ENCODE data around the gene CATSPER4.

The CATSPER4 gene

DNA sequence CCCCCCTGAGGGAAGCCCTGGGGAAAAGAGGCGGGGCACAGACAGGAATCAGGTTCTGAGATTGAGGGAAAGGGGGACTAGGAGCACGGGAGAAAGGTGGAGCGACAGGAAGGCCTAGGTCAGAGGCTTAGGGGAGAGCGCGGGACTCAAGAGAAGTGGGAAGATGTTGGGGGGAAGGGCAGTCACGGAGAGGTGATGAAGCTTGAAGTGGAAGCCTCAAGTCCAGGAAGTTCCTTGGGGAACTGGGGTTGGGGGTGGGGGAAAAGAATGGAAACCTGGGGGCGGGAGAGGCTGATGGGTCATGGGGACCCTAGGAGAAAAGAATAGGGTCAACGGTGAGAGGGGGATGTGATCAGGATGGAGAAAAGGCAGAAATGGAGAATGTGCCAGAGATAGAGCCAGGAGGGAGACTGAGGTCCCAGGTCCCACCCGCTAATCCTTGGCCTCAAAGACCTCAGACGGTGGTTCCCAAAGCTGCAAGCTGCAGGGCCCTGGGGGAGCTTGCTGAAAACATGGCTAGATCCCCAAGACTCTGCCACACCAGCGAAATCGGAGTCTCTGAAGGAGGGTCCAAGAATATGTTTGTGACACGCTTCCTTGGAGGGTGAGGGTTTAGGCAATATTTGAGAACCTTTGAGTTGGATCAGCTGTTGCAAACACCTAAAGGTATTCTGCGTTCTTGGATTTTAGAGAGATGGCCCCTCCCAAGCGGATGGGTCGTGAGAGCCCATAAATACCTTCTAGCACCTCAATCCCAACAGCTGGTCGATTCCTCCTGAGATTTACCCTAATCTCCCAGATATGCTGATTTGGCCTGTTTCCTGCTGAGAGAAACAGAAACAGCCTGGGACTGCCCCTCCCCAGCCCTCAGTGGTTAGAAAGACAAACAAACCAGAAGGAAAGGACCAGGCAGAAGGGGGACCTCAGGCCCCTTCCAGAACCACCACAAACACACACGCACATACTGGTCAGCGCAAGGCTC, 25.2 kb upstream of the CATSPER4 start:
- no peak for DNase-seq (ENCODE audit: low read depth)

DNA sequence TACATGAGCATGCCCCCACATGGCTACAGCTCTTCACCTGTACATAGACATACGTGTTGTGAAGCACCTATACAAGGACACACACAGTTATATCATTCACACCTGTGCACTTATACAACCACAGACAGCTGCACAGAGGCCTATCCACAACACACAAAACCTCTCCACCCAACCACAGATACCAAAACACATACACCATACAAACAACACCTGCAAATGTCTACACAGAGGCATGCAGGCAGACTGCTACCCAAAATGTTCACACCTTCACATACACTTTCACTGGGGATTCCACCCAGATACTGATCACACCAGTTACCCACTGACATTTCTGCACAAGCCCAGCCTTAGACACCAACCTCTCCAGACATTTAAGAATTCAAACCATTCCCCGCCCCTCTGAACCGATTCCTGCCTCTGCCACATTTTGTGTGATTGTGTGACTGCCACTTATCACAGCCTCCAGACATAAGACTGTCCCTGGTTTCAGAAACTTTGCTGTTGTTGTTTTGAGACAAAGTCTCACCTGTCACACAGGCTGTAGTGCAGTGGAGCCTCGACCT, 23.6 kb upstream of the CATSPER4 start:
- no peak for DNase-seq (ENCODE audit: low read depth)

DNA sequence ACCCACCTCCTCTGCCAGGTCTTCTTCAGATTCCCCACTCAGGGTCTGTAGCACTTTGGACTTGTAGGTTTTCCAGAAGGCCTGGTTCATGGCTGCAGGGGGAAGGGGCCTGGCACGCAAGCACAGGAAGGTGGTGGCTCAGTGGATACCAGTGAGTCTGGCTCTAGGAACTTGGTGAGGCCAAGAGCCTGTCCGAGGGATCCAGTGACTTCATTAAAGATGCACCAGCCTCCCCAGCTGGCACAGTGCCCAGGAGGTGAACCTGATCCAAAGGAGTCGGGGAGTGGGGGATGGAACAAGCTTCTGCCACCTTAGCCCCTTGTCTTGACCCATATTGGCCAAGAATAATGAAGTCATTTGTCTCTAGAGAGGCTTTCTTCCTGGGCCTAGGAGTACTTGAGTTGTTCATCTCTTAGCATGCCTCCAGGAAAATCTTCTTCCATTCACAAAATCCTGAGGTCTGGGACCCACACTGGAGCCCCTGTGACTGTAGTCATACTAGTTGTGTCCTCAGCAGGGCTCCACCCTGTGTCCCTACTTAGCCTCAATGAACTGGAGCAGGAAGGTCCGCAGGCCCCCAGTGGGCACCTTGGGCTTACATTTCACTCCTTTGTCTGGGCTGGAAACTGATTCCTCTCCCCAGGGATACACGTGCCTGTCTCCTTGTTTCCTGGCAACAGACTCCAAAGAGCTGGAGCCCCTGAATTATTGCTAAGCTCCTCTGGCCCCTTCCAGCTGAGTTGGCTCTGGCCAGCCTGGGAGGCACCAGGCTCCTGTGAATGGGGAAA, 21.8 kb upstream of the CATSPER4 start, which contains the start of gene C1orf232:
Gene C1orf232 (minus strand): TSS at position 554 of the 788 bp plus-strand sequence. CDS start 464 bp downstream, at position 90.
- no peak for DNase-seq (ENCODE audit: low read depth)

DNA sequence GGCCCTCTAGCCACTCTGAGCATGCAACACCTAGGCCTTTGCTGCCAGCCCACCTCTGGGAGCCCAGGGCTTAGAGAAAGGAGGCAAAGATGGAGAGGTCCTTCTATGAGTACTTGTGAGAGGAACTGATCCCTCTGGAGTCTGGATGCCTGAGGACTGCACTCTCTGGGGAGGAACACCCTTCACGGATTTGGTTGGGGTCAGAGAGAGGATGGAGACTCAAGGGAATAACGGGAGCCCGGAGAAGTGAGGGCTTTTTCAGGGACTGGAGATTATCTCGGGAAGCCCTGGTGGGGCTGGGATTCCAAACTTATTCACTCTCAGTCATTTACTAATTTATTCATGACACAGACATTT, 21.2 kb upstream of the CATSPER4 start:
- DNase-seq (ENCODE audit: low read depth): no peak

DNA sequence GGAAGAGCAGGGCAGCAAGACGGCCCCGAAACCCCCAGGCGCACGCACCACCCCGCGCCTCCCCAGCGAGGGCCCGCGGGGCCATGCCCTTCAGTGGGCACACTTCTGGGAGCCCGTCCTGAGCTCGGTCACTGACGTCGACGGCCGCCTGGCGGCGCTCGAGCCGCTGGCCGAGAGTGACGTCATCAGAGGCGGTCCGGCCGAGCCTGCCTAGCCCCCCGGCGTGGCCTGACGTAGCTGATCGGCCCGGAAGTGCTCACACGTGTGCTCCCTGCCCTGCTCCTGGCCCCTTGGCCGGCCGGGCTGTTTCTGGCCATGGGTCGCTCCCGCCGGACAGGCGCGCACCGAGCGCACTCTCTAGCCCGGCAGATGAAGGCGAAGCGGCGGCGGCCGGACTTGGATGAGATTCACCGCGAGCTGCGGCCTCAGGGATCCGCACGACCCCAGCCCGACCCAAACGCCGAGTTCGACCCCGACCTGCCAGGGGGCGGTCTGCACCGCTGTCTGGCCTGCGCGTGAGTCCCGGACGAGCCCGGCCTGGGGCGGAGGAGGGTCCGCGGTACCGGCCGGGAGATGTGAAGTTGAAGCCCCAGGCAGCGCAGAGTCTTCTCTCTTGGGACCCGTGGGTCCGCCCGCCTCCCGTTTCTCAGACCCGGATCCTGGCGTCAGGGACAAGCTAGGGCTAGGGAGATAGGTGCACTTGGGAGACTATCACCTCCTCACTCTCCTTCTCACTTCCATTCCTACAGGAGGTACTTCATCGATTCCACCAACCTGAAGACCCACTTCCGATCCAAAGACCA, 20.5 kb upstream of the CATSPER4 start, which contains the start of gene ZNF593:
Gene ZNF593 (plus strand): TSS at position 240 of the 803 bp plus-strand sequence. CDS start 76 bp downstream, at position 316.
- DNase-seq (ENCODE audit: low read depth): peak; percentile 39

DNA sequence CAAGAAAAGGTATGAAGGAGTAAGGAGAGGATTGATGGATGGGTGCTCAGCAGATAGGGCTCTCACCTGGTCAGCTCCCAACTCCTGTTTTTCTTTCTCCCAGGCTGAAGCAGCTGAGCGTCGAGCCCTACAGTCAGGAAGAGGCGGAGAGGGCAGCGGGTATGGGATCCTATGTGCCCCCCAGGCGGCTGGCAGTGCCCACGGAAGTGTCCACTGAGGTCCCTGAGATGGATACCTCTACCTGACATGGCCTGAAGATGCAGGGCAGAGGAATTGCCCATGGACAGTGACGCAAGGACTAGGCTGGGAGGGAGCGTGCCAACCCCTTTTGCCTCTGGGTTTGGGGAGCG, 20.0 kb upstream of the CATSPER4 start:
- no peak for DNase-seq (ENCODE audit: low read depth)

DNA sequence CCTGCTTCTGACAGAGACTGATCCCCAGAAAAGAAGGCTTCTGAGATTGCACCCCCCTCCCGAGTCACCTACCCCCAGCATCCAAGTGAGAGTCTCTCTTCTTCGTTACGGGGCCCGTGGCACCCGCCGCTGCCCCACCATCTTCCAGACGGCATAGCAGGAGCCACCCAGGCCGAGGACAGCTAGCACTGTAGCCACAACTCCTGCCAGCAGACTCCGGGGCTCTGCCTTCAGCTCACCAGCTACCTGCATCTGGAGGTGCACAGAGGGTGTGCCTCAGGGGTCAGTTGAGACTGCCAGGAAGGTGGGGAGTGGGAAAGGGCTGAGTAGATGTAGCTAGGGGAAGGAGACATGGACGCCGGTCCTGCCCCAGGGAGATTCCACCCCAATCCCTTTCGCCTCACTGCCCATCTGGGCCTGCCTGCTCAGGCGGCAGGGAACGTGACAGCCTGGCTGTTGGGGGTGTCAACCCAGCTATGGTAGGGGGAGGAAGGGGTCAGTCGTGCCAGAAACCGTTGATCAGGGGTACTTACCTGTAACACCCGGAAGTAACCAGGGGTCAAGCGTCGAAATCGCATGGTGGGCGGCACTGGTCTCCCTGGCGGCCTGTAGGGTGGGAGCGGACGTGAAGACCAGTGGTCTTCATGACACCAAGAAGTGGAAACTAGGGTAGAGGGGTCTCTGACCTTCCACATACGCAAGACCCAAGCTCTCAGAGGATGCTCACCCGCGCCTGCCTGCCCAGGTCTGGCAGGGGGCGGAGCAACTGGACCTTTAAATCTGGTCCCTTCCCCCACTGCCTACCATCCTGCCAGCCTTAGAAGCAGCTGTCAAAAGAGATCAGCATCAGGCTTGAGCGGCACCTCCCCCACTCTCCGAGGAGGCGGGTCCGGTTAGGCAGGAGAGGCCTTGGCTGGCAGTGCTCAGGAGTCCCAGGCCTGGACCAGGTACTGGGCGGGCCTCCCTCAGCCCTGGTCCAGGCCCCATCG, 19.0 kb upstream of the CATSPER4 start, which contains the start of gene ZNF593OS:
Gene ZNF593OS (minus strand): TSS at position 749 of the 989 bp plus-strand sequence. CDS start 171 bp downstream, at position 578.
- DNase-seq (ENCODE audit: low read depth): no peak

DNA sequence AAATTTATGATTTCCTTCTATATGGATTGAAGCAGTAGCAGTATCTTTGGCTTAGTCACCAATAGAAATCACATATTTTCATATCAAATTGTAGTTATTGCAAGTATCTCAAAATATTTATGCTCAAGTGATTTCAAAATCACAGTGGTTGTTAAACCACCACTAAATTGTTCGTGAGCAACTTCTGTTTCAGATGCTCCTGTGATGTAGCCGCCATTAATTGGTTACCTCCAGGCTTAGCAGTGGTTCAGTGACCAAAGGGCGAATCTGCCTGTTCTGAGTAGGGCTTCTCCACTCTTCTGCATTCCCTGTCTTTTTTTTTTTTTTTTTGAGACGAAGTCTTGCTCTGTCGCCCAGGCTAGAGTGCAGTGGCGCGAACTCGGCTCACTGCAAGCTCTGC, 15.1 kb upstream of the CATSPER4 start:
- DNase-seq (ENCODE audit: low read depth): no peak

DNA sequence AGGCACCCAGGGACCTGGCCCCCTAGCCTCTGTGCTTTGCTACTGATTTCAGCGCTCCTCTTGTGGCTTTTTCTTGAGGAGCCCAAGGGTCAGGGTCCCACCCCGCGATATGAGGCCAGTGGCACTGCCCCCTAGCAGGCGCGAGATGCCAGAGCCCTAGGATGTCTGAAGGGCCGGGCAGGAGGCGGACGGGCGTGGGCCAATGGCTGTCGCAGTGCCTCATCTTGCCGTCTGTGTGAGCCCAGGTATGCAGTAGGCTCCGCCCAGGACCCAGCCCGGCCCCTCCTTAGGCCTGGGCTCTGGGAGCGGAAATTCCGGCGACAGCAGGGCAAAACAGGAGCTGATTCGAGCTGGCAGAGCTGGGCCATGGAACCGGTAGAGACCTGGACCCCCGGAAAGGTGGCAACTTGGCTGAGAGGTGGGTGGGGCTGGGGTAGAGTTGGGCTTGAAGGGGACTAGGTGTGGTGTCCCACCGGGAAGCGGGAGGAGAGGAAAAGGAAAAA, 13.2 kb upstream of the CATSPER4 start, which contains the start of gene CNKSR1:
Gene CNKSR1 (plus strand): TSS at position 310 of the 503 bp plus-strand sequence. CDS start 57 bp downstream, at position 367.
- no peak for DNase-seq (ENCODE audit: low read depth)

DNA sequence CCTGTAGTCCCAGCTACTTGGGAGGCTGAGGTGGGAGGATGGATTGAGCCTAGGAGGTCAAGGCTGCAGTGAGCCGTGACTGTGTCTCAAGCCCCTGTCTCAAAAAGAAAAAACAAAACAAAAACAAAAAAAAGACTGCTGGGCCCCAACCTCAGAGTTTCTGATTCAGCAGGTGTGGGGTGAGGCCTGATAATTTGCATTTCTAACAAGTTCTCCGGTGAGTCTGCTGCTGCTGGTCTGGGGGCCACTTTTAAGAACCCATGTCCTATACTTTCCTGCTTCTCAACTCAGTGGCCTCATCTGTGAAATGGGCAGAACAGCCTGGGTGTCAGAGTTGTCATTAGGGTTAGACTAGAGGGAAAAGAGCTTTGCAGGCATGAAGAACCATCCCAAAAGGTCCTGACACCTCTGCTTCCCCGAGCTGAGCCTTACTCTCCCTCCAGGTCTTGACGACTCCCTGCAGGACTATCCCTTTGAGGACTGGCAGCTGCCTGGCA, 10.3 kb upstream of the CATSPER4 start:
- no peak for DNase-seq (ENCODE audit: low read depth)

DNA sequence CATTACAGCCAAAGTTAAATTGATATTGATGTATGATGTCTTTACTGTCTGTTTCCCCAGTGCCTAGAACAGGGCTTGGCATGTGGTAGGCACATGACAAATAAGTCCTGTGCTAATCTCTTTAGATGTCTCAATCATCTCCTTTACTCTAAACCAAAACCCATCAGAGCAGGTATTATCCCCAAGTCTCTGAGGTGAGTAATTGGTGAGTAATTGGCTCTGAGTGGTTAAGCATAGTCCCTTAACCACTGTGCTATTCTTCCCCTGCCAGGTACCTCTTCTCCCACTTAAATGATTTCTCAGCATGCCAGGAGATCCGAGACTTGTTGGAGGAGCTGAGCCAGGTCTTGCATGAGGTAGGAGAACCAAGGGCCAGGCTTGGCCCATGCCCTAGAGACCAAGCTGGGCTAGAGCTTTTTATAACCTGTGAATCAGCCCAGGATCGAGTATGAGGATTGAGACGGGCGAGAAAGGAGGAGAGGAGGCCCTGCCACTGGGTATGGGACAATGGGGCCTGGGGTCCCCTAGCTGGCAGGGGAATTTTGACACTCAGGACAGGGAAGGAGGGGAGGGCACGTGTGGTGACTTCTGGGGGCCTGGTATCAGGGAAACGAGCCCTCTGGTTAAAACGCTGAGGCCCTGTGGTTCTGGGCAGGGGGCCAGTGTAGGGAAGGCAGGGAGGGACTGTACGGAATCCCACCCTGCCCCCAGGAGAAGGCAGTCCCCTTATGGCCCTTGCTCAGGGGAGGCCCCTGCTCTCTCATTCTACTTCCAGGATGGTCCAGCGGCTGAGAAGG, 8.6 kb upstream of the CATSPER4 start:
- DNase-seq (ENCODE audit: low read depth): no peak

DNA sequence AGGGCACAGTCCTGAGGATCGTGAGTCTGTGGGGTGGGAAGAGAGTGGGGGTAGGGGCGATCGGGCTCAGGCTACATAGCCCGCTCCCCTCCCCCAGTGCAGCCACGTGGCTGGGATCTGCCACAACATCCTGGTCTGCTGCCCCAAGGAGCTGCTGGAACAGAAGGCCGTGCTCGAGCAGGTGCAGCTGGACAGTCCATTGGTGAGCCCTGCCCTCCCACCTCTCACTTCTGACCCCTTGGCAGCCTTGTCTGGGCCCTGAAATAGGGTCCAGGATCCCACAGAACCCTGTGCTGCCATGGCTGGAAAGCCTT, 8.1 kb upstream of the CATSPER4 start:
- DNase-seq (ENCODE audit: low read depth): no peak

DNA sequence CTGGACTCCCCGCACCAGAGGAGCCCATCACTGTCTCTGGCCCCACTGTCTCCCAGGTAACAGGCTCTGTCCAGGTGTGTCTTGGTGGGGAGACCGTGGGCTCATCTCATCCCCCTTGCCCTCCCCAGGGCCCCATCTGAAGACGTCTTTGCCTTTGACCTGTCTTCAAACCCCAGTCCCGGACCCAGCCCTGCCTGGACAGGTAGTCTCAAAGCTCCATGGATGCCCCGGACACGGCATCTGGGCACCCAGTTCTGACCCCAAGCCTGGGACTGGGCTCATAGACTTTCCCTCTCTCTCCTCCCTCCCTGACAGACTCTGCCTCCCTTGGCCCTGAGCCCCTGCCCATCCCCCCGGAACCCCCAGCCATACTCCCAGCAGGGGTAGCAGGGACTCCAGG, 6.3 kb upstream of the CATSPER4 start:
- DNase-seq (ENCODE audit: low read depth): no peak

DNA sequence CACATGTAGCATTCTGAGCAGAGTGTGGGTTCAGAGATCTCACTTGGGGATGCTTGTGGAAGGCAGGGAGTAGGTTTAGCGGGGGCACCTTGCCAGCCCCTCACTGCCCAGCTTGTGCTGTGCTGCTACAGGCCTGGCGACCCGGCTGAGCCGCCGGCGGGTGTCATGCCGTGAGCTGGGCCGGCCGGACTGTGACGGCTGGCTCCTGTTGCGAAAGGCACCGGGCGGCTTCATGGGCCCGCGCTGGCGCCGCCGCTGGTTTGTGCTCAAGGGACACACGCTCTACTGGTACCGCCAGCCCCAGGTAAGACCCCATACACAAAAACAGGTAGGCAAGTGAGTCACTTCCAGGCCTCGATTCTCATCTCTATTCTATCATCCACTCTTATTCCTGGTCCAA, 5.5 kb upstream of the CATSPER4 start:
- no peak for DNase-seq (ENCODE audit: low read depth)

DNA sequence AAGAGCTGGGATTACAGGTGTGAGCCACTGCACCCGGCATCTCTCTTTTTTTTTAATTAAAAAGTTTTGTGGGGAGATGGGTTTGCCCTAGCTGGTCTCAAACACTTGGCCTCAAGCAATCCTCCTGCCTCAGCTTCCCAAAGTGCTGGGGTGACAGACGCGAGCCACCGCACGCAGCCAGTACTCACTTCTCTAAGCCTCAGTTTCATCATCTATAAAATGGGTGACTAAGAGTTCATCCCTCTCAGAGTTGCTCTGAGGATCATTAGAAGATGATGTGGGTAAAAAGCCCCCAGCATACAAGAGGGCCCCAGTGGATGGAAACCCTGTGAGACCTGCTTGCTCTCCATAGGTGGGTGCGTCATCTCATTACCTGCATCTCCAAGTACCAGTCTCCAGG, 2.5 kb upstream of the CATSPER4 start:
- no peak for DNase-seq (ENCODE audit: low read depth)

DNA sequence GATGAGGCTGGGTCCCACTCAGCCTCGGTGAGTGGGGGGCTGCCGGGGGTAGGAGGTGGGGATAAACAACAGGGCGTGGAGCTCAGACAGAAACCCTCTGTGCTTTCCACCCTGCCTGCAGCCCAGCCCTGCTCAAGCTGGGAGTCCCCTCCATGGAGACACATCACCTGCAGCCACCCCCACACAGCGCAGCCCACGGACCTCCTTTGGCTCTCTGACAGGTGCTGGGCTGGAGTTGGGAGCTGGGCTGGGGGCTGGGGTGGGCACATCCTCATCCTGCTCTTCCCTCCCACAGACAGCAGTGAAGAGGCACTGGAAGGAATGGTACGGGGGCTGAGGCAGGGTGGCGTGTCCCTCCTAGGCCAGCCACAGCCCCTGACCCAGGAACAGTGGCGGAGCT, 1.9 kb upstream of the CATSPER4 start:
- no peak for DNase-seq (ENCODE audit: low read depth)

DNA sequence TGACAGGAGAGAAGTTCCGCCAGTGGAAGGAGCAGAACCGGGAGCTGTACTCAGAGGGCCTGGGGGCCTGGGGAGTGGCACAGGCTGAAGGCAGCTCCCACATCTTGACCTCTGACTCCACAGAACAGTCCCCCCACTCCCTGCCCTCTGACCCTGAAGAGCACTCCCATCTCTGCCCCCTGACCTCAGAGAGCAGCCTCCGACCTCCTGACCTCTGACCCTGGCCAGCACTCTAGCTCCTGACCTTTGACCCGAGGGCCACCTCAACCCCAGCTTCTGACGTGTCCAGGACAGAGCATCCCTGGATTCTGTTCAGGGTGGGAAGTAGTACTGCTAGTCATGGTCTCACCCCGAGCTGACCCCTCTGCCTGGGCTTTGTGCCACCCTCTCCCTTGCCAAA, 1.1 kb upstream of the CATSPER4 start:
- DNase-seq (ENCODE audit: low read depth): no peak

DNA sequence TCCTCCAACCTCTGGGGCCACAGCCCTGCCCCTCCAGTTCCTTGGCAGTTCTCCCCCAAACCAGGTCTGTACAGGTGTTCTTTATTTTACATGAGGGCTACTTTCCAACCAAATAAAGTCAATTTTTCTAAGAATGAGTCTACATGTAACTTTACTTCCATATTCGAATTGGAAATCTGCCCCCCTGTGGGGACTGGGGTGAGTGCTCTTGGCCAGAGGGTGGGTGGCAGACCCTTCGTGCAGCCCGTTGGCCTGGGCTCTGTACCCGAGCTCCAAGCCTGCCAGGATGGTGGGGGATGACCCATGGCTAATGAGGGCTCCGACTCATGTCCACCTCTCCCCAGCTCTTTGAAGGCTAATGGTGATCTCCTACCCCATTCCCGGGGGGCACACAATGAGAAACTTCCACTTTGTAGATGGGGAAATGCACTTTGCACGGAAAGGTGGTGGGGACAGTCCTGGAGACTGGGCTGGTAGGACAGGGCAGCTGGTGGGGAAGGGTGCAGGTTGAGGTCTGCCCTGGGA, 589 bp upstream of the CATSPER4 start:
- no peak for DNase-seq (ENCODE audit: low read depth)

DNA sequence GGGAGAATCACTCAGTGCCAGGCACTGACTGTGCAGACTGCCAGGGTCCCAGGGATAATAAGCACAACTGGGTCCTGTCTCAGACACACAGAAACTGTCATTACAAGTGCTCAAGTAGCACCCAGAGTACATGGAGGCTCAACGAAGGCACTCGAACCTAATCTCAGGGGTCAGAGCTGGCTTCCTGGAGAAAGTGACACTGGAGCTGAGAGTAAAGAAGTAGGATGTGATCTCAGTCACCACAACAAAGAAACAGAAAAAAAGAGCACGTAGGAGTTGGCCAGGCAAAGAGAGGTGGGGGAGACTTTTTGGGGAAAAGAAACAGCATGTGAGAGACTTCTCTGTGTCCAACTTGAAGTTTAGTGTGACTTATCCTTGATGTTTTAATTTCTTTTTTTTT, 1.3 kb downstream of the CATSPER4 start:
- no peak for DNase-seq (ENCODE audit: low read depth)

Measured in GM04503 (cell line).